Activated naive CD4-positive, alpha-beta T cell (primary cell): ENCODE results near the gene TAS1R3.

ENCODE experiments used
- DNase-seq, 4 experiments: peaks; one replicate each; lab custom pipeline; 2025; lab: John Stamatoyannopoulos, UW

The TAS1R3 gene

GRCh38 chr1:1340791-1341548 is 9.9 kb downstream of the TAS1R3 start:
- DNase-seq: no peak

- no peak for DNase-seq
Measured at GRCh38 chr1:1341549-1342021, 10.5 kb downstream of the TAS1R3 start.

- DNase-seq: no peak
Measured at GRCh38 chr1:1342061-1342562, 11.0 kb downstream of the TAS1R3 start.

GRCh38 chr1:1342584-1343115 is 11.6 kb downstream of the TAS1R3 start:
- no peak for DNase-seq

GRCh38 chr1:1343811-1344421 is 12.8 kb downstream of the TAS1R3 start:
- DNase-seq: no peak

- no peak for DNase-seq
Measured at GRCh38 chr1:1344655-1345361, 13.7 kb downstream of the TAS1R3 start.

GRCh38 chr1:1345384-1345783 is 14.3 kb downstream of the TAS1R3 start:
- DNase-seq: no peak

- no peak for DNase-seq
Measured at GRCh38 chr1:1345860-1346500, 14.9 kb downstream of the TAS1R3 start.

- no peak for DNase-seq
Measured at GRCh38 chr1:1346501-1346890, 15.4 kb downstream of the TAS1R3 start.

GRCh38 chr1:1347026-1347595 is 16.0 kb downstream of the TAS1R3 start:
- no peak for DNase-seq

- no peak for DNase-seq
Measured at GRCh38 chr1:1347663-1348419, 16.8 kb downstream of the TAS1R3 start.

GRCh38 chr1:1348420-1349255 is 17.6 kb downstream of the TAS1R3 start:
- no peak for DNase-seq

- DNase-seq: peak; percentile 38 to 78 (median 57)
Measured at GRCh38 chr1:1349256-1350012, 18.4 kb downstream of the TAS1R3 start, which contains the start of gene DVL1. Gene DVL1, minus strand, starts transcription at chr1:1349418. Its CDS starts 353 bp downstream, at chr1:1349065.

GRCh38 chr1:1351511-1352427 is 20.7 kb downstream of the TAS1R3 start:
- no peak for DNase-seq

- DNase-seq: no peak
Measured at GRCh38 chr1:1352786-1353388, 21.8 kb downstream of the TAS1R3 start.

GRCh38 chr1:1353389-1354151 is 22.5 kb downstream of the TAS1R3 start:
- DNase-seq: no peak
